IPS-18c (cell line): ENCODE results near the gene CLSTN1.

Experiments used
- H3K4me3 ChIP-seq: 2 replicates; pipeline ENCODE4 v1.7.0; 2013; ENCODE audit warnings: low read depth, mild to moderate bottlenecking, low read length, moderate library complexity; ENCODE audit not compliant: insufficient read depth
- H3K9me3 ChIP-seq: one replicate; pipeline ENCODE4 v1.6.1; 2013; ENCODE audit warnings: mild to moderate bottlenecking, low read length, moderate library complexity; ENCODE audit not compliant: control insufficient read depth, insufficient read depth

The CLSTN1 gene

GRCh38 chr1:9838946-9839345 lies 15.2 kb upstream of the CLSTN1 start:
- Histone ChIP-seq H3K9me3 (no peaks in the 10 kb centered on the region), H3K4me3 (no peak overlapping the region)

GRCh38 chr1:9836632-9836960 lies 12.8 kb upstream of the CLSTN1 start:
- Histone ChIP-seq H3K9me3 (no peaks in the 10 kb centered on the region), H3K4me3 (no peak overlapping the region)

- no peak overlapping the region for H3K4me3 ChIP-seq
- no peaks in the 10 kb centered on the region for H3K9me3 ChIP-seq
Observed at GRCh38 chr1:9835758-9836631, 12.2 kb upstream of the CLSTN1 start.

- Histone ChIP-seq H3K9me3 (no peaks in the 10 kb centered on the region), H3K4me3 (0 out of 2 replicates have a peak overlapping the region, but pooled peaks have one; percentile 10)
Observed at GRCh38 chr1:9835404-9835757, 11.6 kb upstream of the CLSTN1 start.

GRCh38 chr1:9833632-9834031 lies 9.9 kb upstream of the CLSTN1 start:
- no peaks in the 10 kb centered on the region for H3K9me3 ChIP-seq
- no peak overlapping the region for H3K4me3 ChIP-seq

- H3K9me3 ChIP-seq = no peaks in the 10 kb centered on the region
- no peak overlapping the region; the same call in 1 of the 2 replicates for H3K4me3 ChIP-seq
Observed at GRCh38 chr1:9827558-9828185, 3.9 kb upstream of the CLSTN1 start.

GRCh38 chr1:9826616-9827015 lies 2.9 kb upstream of the CLSTN1 start:
- no peaks in the 10 kb centered on the region for H3K9me3 ChIP-seq
- H3K4me3 ChIP-seq = no peak overlapping the region

- Histone ChIP-seq H3K4me3 (no peak overlapping the region), H3K9me3 (no peaks in the 10 kb centered on the region)
Observed at GRCh38 chr1:9826087-9826486, 2.3 kb upstream of the CLSTN1 start.

GRCh38 chr1:9825093-9826074 lies 1.6 kb upstream of the CLSTN1 start:
- peak overlapping the region; percentile 24; the same call in 1 of the 2 replicates for H3K4me3 ChIP-seq

GRCh38 chr1:9824702-9825089 lies 931 bp upstream of the CLSTN1 start:
- no peaks in the 10 kb centered on the region for H3K9me3 ChIP-seq
- H3K4me3 ChIP-seq = peak overlapping the region; percentile 76; the same call in 1 of the 2 replicates

More at GRCh38 chr1:9825093-9826074, 1.6 kb upstream of the CLSTN1 start:
- H3K9me3 ChIP-seq = no peaks in the 10 kb centered on the region

GRCh38 chr1:9823693-9823942 lies 147 bp downstream of the CLSTN1 start:
- H3K4me3 ChIP-seq = peak overlapping the region; percentile 95
- H3K9me3 ChIP-seq = no peaks in the 10 kb centered on the region

- H3K4me3 ChIP-seq = peak overlapping the region; percentile 95
- no peaks in the 10 kb centered on the region for H3K9me3 ChIP-seq
Observed at GRCh38 chr1:9822897-9823692, 670 bp downstream of the CLSTN1 start.

GRCh38 chr1:9822490-9822889 lies 1.3 kb downstream of the CLSTN1 start:
- no peaks in the 10 kb centered on the region for H3K9me3 ChIP-seq
- peak overlapping the region; percentile 95 for H3K4me3 ChIP-seq

GRCh38 chr1:9821710-9822109 lies 2.1 kb downstream of the CLSTN1 start:
- no peak overlapping the region for H3K4me3 ChIP-seq

GRCh38 chr1:9820521-9820920 lies 3.2 kb downstream of the CLSTN1 start:
- no peak overlapping the region for H3K4me3 ChIP-seq
- no peaks in the 10 kb centered on the region for H3K9me3 ChIP-seq

More at GRCh38 chr1:9821710-9822109, 2.1 kb downstream of the CLSTN1 start:
- no peaks in the 10 kb centered on the region for H3K9me3 ChIP-seq

- H3K9me3 ChIP-seq = no peaks in the 10 kb centered on the region
- H3K4me3 ChIP-seq = no peak overlapping the region
Observed at GRCh38 chr1:9817734-9818133, 6.0 kb downstream of the CLSTN1 start.

GRCh38 chr1:9816199-9816598 lies 7.6 kb downstream of the CLSTN1 start:
- Histone ChIP-seq H3K9me3 (no peaks in the 10 kb centered on the region), H3K4me3 (no peak overlapping the region)
